Embryonic facial prominence (tissue), 1 donor: ENCODE measurements around the gene PLEKHA4.
"Not testable (repeated sequence)": the region's sequence is repeated elsewhere in the genome, so short reads cannot be mapped to it uniquely, and the experiment has no call there.

Source experiments
- DNase-seq: peaks from one replicate; pipeline ENCODE4 v3.0.0-alpha.2; 2016; ENCODE audit errors: extremely low spot score

The PLEKHA4 gene

GRCh38 chr19:48797103-48797502 is 71.3 kb downstream of the PLEKHA4 start:
- no peak for DNase-seq

DNA sequence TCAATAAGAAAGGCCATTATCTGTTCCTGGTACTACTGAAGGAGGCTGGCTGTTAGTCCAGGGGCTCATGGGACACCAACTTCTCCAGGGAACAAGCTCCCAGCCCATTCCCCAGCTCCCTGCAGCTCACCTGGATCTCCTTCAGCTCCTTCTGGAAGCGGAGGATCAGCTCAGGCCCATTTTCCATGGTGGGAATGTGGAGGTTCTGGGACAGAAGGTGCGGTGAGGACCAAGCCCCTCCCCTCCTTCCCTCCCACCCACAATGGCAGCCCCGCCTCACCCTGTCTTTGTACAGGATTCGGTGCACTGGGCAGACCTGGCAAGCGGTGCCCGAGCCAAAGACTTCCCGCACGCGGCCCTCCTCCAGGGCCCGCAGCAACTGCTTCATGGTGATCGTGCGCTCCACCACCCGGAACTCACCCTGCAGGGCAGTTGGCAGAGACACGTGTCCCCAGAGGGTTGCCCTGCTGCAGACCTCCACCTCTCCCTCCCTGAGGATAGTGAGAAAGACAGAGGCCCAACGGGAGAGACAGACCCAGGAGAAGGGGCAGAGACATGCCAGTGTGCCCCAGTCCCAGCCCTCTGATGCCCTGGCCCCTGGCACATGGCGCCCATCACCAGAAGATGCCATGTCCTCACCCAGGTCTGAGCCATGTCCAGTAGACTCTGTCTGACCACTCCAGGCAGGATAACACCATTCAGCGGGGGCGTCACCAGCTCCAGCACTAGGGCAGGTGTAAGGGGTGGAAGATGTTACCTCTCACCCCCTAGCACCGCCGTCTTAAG is 71.9 kb downstream of the PLEKHA4 start:
- DNase-seq = no peak

DNA sequence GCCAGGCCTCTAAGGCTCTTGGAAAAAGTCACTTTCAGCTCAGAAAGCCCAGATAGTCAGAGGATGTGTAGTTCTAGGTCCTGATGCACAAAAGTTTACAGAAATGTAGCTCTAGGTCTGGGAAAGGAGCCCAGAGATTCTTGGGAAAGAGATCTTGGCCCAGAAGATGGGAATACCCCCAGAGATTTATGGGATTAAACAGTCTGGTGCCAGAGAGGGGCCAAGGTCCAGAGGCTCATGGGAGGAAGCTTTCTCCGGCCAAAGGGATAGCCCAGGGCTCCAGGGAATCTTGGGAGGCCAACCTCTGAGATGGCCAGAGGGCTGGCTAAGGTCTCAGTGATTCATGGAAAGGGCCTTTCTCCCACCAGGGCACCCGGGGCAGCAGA is 72.7 kb downstream of the PLEKHA4 start:
- no peak for DNase-seq

DNA sequence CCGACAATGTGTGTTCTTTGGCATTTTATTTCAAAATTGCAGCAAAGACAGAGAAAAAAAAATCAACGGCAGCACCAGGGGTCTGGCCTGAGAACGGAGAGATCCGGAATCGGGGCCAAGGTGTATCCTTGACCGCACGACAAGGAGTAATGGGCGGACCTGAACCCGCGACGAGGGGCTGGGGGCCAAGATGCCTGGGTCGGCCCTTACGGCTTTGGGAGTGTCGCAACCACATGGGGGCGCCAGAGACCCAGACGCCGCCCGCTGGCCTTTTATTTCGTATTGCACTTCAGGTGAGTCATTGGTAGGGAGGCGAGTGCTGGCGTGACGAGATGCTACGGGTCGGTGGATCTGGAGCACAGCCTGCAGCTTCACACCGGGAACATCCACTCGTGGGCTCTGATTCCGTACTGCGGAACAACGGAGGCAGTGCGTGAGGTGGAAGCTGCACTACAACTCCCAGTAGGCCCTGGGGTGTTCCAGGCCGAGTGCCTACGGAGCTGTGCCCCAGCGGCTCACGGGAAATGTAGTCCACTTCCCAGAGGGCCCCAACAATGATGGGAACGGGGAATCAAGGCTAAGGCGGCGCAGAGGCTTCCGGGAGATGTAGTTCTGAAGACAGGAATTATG is 73.2 kb downstream of the PLEKHA4 start:
- DNase-seq = peak; percentile 89

DNA sequence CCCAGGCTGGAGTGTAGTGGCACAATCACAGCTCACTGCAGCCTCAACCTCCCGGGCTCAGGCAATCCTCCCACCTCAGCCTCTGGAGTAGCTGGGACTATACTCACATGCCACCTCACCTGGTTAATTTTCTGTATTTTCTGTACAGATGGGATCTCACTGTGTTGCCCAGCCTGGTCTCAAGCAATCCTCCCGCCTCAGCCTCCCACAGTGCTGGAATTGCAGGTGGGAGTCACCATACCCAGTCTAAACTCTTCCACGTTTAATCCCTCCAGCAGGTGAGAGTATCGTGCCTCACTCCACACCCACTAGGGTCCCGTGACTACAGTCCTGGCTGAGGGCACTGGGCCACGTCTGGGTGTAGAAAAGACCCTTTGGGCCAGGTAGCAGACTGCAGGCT is 74.1 kb downstream of the PLEKHA4 start:
- DNase-seq = no peak

GRCh38 chr19:48793271-48793670 is 75.1 kb downstream of the PLEKHA4 start:
- DNase-seq = no peak

DNA sequence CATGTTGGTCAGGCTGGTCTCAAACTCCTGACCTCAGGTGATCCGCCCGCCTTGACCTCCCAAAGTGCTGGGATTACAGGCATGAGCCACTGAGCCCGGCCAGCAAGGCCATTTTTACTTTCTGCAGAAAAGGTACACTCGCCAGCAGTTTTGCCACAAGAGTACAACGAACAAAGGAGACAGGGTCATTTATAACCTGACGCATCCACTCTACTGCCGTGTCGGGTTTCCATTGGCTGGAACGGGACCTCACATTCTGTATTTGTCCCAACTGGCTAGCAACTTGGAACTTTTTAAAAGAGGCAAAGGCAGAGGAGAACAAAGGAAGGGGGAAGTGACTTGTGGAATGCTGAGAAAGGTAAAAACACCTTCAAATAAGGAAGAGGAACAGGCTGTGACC is 81.1 kb downstream of the PLEKHA4 start:
- not testable (repeated sequence) for DNase-seq
